GM19193 (cell line): Measurements from ENCODE around the gene CAB39.

ENCODE experiments used
- POLR2A ChIP-seq: IDR thresholded peaks from 4 replicates; pipeline ENCODE4 v1.6.1; 2011; ENCODE audit not compliant: insufficient read depth, insufficient read length; ENCODE audit errors: extremely low read depth

The CAB39 gene

DNA sequence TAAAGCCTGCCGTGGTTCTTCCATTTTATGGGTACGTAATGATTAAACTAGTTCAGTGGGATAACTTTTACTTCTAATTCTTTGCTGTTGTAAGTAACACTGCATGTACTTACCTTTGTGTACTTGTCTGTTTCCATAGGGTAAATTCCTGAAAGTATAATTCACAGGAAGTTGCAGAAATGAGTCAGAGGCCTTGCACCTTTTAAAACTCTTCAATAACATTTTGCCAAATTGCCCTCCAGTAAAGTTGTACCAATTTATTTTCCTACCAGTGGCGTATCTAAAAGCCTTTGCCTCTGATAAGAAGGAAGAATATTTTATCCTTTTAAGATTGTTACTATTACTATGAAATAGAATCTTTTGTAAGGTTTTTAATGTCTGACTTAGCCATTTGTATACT, 65.1 kb downstream of the CAB39 start:
- no peak for TF ChIP-seq POLR2A

DNA sequence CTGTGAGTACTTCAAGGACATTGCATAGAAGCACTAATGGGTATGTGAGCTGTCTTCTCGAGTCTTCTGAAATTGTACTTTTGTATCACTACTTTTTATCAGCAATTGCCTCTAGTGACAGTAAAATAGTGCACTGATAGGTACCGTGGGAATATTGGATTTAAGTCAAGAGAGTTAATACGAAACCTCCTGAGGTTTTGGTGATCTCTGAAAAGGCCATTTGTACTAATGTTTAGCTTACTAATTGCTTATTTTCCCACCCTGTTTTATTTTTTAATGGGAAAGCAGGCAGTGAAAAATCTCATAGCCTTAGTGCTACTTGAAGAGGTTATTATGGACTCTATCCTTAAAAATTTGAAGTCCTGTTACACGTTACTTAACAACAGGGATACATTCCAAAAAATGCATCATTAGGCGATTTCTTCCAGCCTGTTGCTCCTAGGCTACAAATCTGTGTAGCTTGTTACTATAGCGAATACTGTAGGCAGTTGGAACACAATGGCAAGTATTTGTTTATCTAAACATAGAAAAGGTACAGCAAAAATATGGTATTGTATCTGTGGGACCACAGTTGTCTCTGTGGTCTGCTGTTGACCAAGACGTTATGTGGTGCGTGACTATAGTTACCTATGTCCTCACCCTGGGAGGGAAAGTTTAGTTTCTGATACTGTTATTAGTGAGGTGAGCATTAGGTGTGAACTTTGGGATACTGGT, 65.9 kb downstream of the CAB39 start:
- TF ChIP-seq POLR2A: no peak

DNA sequence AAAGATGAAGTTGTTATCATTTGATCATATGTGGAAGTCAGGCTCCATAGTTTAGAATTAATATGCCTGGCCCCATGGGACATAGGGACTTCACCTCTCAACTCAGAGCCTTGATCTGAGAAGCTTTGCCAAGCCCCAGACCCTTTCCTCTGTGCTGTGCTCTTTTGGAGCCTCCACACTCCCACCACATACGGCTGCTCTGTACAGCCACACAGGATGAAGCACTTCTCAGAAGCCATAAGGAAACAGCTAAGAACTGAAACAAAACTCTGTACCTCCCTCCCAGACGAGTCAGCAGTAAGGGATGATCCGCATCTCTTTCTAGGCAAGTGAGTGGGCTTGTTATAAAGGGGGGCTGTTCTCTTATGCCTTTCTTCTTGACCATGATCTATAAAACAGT, 66.5 kb downstream of the CAB39 start:
- no peak for TF ChIP-seq POLR2A

DNA sequence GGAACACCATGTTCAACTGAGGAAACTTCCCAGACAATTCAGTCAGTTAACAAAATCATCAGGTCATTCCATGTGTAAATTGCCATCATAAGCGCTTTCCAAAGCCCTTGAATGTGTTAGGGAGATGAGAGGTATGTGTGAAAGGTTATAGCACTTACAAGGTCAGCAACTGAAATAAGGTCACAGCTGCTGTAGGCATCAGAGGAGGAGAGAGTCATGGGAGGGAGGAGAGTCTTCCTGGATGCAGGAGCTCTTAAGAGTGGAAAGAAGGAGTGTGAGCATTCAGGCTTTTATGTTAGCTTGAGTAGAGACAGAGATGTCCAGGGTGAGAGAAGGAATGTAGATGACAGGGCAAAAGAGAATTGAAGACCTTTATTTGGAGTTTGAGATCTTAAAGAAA, 67.0 kb downstream of the CAB39 start:
- TF ChIP-seq POLR2A: no peak

DNA sequence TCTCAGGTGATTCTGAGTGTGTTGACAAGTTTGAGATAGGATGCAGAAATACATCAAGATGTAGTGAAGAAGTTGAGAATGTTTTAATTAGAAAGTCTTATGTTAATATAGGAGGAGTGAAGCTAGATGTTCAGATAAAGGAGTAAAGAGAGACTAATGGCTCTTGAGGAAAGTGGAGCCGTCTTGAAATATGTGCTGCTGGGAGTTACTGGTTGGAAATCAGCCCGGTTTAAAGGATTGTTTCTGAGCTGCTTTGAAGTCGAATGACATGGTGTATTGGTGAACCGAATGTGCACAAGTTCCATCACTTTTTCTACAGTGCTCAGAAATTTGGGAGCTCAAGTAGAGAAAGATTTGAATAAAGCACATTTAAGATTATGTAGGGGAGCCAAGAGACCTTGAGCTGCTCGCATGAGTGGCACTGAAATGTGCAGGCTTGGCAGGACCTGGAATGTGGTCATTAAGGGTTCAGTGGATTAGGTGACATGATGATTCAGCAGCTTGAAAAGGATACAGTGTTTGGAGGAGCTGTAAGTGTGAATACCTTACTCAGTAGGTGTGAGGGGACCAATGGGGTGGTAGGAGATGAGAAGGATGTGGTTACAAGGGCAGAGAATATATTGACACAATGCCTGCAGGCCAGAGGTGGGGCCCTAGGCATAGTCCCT, 68.6 kb downstream of the CAB39 start:
- TF ChIP-seq POLR2A: no peak

DNA sequence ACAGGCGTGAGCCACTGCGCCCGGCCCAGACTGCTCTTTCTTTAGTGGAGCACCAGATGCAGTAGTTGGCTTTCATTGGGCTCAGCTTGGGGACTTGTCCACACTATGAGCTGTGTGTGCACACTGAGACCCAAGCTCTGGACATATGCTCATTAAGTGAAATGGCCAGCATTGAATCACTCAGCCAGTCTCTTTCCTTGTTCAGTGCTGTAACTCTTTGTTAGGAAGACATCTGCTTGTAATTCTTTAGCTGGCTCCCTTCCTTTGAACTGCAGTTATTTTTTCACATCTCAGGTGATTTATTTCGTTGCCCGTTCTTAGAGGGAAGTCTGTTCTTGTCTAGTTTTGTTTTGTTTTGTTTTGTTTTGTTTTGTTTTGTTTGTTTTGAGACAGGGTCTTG, 70.5 kb downstream of the CAB39 start:
- no peak for TF ChIP-seq POLR2A

DNA sequence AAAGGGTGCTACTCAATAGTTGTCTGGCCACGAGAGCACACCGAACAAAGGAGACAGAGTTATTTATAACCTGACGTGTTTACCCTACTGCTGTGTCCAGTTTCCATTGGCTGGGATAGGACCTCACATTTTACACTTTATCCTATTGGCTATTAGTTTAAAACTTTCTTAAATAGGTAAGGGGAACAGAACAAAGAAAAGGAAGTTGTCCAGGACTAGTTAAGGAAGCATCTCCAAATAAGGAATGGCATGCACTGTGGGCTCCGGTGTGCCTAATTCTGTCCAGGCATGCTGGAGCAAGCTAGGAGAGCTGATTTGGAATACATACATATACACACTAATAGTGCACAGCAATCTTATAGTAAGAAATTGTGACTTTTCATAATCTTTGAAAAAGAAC, 72.2 kb downstream of the CAB39 start:
- TF ChIP-seq POLR2A: no peak

DNA sequence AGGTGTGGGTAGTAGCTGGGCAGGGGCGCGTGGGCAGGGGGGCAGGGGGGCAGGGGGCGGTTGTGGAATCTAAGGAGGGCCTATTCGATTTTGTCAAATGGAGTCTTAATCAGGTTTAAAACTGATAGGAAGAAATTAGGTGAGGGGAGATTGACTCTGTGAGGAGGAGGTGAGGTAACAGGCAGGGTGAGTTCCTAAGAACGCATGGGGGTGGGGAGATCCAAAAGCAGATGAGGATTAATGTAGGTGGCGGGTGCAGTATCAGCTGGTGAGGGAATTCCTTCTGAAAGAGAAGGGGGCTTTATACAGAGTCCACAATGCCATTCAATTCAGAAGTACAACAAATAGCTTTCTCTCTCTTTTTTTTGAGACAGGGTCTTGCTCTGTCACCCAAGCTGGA, 72.7 kb downstream of the CAB39 start:
- no peak for TF ChIP-seq POLR2A

DNA sequence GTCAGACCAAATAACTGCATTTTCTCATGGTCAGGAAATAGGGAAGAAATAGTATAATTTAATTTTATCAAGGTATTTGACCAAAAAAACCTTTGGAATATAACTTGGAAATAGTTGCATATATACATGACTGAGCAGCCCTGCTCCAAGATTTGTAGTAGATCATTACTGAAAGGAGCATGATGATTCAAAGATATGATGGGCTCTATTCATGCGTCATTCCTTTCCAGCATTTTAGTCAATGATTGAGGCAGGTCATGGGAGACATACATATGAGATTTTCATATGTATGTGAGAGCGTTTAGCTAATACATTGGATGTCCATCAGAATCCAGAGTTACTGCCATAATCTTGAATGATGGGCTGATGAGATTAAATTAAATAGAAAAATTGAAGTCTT, 74.5 kb downstream of the CAB39 start:
- no peak for TF ChIP-seq POLR2A

DNA sequence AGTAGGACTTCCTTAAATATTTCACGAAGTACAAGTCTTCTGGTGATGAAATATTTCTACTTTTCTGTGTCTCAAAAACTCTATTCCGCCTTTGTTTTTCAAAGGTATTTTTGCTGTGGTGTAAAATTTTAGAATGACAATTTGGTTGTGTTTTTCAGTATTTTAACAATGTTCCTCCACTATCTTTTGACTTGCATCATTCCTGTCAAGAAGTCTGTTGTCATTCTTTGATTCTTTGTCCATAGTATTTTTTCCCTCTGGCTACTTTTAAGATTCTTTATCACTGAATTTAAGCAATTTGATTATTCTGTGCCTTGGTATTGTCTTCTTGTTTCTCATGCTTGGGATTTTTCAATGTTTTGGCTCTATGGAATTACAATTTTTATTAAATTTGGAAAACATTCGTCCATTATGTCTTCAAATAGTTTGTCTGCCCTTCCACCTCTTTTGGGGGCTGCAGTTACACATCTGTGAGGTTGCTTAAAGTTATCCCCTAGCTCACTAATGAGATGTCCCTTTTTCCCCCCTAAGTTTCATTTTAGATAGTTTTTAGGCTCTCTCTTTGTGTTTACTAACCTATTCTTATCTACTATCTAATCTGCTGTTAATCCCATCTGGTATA, 76.0 kb downstream of the CAB39 start:
- TF ChIP-seq POLR2A: no peak

DNA sequence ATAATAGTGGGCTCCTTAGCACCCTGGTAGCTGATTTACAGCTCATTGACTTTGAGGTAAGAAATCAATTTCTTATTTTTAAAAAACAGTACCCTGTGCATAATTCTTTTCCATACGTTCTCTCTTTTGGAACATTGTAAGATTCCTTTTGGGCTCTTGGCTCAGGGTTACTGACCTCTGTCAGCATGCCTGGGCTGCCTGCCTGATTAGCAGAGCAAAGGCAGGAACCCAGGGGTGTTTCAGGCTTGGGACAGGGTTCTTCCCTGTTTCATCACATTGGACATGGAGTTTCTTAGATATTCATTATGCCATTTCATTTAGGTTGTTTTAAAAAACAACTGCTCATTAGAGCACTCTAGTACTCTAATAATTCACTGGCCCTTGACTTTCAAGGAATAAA, 78.3 kb downstream of the CAB39 start:
- TF ChIP-seq POLR2A: no peak

DNA sequence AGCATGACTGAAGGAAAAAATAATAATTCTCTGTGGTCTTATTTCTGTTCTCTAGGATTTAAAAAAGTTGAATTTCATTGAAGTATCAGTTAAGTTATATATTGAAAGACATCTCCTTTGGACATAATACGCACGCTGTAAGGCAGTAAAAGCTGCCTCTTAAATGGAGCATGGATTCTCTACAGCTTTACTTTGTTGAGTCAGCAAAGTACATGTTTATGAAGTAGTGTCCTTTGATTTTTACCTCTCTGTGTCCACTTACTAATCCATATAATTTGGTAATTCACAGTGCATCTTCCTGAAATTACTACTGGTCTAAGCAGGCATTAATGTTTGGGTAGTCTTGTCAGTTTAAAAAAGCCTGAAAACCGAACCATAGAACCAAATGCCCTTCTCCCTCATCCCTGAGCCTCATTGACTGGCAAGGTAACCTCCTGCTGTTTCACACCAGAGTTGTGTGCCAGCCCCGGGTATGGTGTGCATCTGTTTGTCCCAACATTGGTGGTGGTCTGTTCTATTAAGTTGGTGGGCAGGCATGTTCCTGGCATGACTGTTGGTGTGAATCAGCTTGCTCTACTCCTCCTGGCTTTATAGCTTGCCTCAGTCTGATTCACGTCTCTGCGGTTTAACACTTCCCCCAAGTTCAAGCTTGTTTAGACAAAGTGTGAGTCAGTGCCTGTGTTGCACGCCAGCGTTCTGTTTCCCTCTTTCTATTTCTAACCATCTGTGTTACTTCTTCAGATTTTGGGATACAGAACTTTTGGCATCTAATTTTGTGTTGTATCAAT, 81.1 kb downstream of the CAB39 start:
- TF ChIP-seq POLR2A: no peak

DNA sequence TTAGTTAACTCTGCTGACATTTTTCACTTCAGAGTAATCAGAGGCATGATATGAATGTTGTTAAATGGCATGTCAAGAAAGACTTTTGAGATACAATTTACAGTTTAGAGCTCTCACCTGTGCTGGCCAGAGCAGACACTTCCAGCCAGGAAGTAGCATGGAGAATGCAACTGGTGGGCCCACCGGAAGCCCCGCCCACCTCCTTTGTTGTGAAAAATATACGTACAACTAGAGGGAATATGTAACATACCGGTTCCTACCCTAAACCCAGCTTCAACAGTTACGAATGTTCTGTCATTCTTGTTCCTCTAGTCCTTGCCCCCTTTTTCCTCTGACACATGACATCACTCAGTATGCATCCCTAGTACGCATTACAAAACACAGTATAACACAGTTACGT, 81.9 kb downstream of the CAB39 start:
- TF ChIP-seq POLR2A: no peak

DNA sequence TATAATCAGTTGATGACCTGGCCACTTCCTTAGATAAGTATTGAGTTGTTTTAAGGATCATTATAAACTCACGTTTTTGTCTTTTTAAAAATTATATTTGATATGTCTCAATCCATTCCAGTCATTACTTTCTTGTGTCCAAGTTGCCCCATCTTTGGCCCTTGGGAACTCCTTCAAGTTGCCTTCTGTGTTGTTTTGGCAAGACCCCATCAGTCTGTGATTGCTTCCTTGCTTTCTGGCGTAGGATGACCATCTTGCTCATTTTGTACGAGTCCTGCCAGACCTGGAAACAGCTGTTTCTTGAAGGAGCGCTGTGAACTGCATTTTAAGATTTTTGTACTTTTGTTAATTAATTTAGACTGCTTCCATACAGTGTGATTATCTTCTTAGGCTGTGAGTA, 83.2 kb downstream of the CAB39 start:
- no peak for TF ChIP-seq POLR2A

DNA sequence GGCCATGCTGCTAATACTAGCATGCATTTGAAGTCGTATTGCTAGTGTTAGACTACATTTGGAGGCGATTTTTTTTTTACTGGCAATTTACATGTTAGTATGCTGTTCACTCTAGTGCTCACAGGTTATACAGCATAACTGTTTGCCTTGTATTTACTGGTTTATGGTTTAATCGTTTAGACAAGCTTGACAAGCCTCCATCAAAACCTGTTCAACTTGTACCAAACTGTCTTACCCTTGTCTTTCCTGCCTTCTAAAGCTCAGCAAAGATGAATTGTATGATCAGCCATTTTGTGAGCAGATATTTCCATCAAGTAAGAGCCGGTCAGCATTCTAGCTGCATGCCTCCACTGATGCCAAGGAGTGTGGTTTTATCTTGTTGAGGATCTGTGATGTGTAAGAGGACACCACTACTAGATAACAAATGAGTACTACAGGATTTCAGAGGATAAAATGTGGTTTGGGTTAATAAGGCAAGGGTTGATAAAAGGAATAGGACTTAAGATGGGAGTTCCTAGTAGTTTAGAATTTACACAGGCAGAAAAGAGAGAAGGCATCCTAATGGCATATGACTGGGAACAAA, 83.7 kb downstream of the CAB39 start:
- no peak for TF ChIP-seq POLR2A

DNA sequence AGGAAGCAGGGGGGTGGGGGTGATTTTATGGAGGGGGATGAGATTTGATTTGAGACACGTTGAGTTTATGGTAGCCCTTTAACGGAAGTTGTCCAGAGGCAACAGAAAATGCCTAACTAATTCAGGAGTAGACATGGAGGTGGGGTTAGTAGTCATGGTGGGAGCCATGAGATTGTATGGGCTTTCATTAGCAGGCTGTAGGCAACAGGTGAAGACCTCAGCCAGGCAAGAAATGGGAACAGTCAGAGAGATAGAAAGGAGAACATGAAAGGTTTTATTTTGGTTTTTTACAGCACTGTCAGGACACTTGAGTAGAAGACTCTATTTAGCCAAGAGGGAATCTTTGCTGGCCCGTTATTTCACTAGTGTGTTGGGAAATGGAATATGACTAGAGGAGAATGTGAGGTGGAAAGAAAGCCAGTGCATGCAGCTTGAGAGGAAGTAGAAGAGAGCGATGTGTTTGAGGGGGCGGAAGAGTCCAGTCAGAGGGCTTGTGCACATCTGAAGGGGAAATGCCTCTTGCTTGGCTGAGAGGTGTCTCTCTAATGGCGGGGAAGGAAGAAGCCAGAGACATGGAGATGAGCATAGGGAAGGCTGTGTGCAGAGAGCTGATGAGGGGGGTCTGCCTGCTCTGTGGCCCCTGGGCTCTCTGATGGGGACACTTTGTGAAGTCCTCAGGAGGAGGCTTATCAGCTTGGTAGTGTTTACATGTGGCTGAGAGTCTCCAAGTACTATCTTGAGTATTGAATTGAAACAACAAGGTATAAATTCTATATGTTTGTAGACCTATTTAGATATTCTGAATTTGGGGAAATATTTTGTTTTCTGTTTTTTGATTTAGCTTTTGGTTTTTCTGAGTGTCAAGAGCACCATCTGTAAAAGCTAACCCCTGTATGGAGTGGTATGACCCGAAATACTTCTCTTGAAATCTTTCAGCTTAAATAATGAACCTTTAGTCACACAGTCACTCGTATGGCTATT, 85.2 kb downstream of the CAB39 start:
- no peak for TF ChIP-seq POLR2A
